CD4-positive, alpha-beta T cell (primary cell): ENCODE measurements around the gene JARID2. TPM values are rescaled to one million over a fixed set of nuclear protein-coding genes. Genes with fewer than 3 reads are reported as not detected.

Source experiments
- ATAC-seq: fragments of 200-7000 bp; cut with Tn5 transposase; one replicate; pipeline ENCODE4 v1.10.0; 2022; ENCODE audit warnings: mild to moderate bottlenecking; ENCODE audit not compliant: poor library complexity
- CTCF ChIA-PET: fragments of 350-600 bp; sonication (Branson Sonifier 250); formaldehyde crosslinking; loops from one replicate; lab custom pipeline; 2021; ENCODE audit warnings: antibody characterized with exemption, inconsistent platforms; lab: Charles Lee
- POLR2A ChIA-PET: fragments of 350-600 bp; sonication (Branson Sonifier 250); formaldehyde crosslinking; loops from one replicate; lab custom pipeline; 2021; ENCODE audit warnings: antibody characterized with exemption, inconsistent platforms; lab: Charles Lee
- DNase-seq, 14 experiments: peaks; one replicate each; pipeline ENCODE4 v3.0.0-alpha.2; 2013 to 2020; ENCODE audit warnings: mixed read lengths in 2 of 14
- H3K27ac ChIP-seq, 2 donors: one replicate each; pipeline versions ENCODE4 v1.5.1 to v1.7.0; 2013; ENCODE audit warnings: low read length in 2 of 2, low read depth in 1 of 2, mild to moderate bottlenecking in 1 of 2
- H3K27me3 ChIP-seq, 2 experiments: 1 replicate in 1 of 2; 2 replicates in 1 of 2; pipeline versions ENCODE4 v1.6.1 to v1.7.0; 2013; ENCODE audit warnings: low read length in 2 of 2, control low read depth in 1 of 2, mild to moderate bottlenecking in 1 of 2, moderate library complexity in 1 of 2; ENCODE audit not compliant: insufficient read depth in 2 of 2, control insufficient read depth in 1 of 2
- H3K36me3 ChIP-seq: one replicate; pipeline ENCODE4 v1.6.1; 2013; ENCODE audit warnings: low read length, control low read depth; ENCODE audit not compliant: insufficient read depth
- H3K4me1 ChIP-seq: one replicate; pipeline ENCODE4 v1.6.1; 2013; ENCODE audit warnings: low read length, control low read depth; ENCODE audit not compliant: insufficient read depth
- H3K4me3 ChIP-seq: one replicate; pipeline ENCODE4 v1.5.1; 2013; ENCODE audit warnings: mild to moderate bottlenecking, low read length, moderate library complexity
- H3K9me3 ChIP-seq, 2 experiments: 1 replicate in 1 of 2; 2 replicates in 1 of 2; pipeline versions ENCODE4 v1.6.1 to v1.7.0; 2013; ENCODE audit warnings: low read length in 2 of 2, mild to moderate bottlenecking in 2 of 2, control low read depth in 1 of 2, moderate library complexity in 1 of 2; ENCODE audit not compliant: control insufficient read depth in 1 of 2, insufficient read depth in 1 of 2
- H3K27ac Mint-ChIP-seq: one replicate; pipeline ENCODE4 v1.8.0; 2020; ENCODE audit warnings: mixed read lengths
- H3K27me3 Mint-ChIP-seq: one replicate; pipeline ENCODE4 v1.8.0; 2021; ENCODE audit warnings: mixed read lengths
- H3K36me3 Mint-ChIP-seq: one replicate; pipeline ENCODE4 v1.8.0; 2021; ENCODE audit warnings: low read depth, mixed read lengths
- H3K4me1 Mint-ChIP-seq: one replicate; pipeline ENCODE4 v1.8.0; 2021; ENCODE audit warnings: low read depth, mixed read lengths
- H3K4me3 Mint-ChIP-seq: one replicate; pipeline ENCODE4 v1.8.0; 2020; ENCODE audit warnings: mild to moderate bottlenecking, mixed read lengths
- H3K9me3 Mint-ChIP-seq: one replicate; pipeline ENCODE4 v1.8.0; 2020; ENCODE audit warnings: mixed read lengths
- intact Hi-C, 2 experiments: fragments of 100-400 bp; cut with DNase I in 1 of 2; cut with micrococcal nuclease in 1 of 2; formaldehyde crosslinking; loops; one replicate each; pipeline versions ENCODE4 v1.15.1 to v1.9.0; 2023 to 2025; cut with DNase I, micrococcal nuclease
- total RNA-seq, 174 experiments: library from RNA in 2 of 174; stranded (reverse) in 2 of 174; gene quantifications; one replicate each; pipeline ENCODE4 v1.2.3 and lab custom pipeline; 2021 to 2026
- TF ChIP-seq, protein P1 (sequence below): fragments of 200-600 bp; IDR thresholded peaks from one replicate; pipeline ENCODE4 v1.8.0; 2022; ENCODE audit warnings: antibody characterized with exemption, mild to moderate bottlenecking

JARID2 gene
- total RNA-seq, 2 experiments from 2014 or later: 32.0 to 33.0 TPM

DNA sequence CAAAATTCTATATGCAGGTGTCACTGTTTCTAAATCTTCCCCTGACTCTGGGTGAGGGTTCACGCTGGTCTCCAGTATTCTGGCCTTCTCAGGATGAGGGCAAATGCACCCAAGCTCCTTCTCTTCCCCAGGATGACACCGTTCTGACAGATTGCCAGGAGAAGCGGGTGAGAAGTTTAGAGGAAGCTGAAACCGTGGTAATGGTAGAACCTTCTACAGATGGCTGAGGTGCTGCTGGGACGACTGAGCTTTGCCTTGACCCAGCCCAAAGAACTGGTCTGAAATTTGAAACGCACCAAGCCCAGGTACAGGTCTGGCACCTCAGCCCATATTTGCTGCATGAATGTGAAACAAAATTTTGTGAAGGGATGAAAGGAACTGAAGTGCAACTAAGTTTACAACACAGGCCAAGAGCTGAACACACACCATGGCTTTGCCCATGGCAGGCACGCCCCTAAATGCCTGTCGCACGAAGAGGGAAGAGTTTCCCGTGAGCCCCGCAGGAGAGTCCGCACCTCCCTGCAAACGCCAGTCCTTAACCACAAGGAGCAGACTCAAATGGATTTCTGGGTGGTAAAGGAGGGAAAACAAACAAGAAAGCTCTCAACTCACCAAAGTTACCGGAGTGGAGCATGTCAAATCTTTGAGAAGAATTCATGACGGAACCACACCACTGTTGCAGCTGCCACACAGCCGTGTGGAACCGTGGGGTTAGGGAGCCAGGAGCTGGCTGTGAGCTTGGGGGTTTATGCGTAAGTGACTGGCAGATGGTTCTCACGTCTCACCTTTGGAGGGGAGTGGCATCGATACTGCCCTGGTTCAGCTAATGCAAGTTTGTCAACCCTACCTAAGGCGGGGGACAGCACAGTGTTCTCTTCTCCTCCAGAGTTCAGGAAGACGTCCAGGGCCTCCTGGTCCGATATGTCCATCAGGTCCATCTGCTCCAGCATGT, 278.1 kb downstream of the JARID2 start:
- Mint-ChIP-seq H3K4me1 (peaks cover 25% of the 10 kb centered on the region), H3K9me3 (no peaks in the 10 kb centered on the region), H3K27me3 (no peaks in the 10 kb centered on the region), H3K4me3 (no peak overlapping the region), H3K27ac (no peak overlapping the region), H3K36me3 (peaks cover 100% of the 10 kb centered on the region)
- intact Hi-C loops: no loop called here
- ChIA-PET CTCF (no interaction called here), POLR2A (no interaction called here)
- no peaks in the 10 kb centered on the region for H3K27me3 ChIP-seq
- no peak overlapping the region for H3K4me3 ChIP-seq
- ATAC-seq: no peak
- TF ChIP-seq, protein P1, sequence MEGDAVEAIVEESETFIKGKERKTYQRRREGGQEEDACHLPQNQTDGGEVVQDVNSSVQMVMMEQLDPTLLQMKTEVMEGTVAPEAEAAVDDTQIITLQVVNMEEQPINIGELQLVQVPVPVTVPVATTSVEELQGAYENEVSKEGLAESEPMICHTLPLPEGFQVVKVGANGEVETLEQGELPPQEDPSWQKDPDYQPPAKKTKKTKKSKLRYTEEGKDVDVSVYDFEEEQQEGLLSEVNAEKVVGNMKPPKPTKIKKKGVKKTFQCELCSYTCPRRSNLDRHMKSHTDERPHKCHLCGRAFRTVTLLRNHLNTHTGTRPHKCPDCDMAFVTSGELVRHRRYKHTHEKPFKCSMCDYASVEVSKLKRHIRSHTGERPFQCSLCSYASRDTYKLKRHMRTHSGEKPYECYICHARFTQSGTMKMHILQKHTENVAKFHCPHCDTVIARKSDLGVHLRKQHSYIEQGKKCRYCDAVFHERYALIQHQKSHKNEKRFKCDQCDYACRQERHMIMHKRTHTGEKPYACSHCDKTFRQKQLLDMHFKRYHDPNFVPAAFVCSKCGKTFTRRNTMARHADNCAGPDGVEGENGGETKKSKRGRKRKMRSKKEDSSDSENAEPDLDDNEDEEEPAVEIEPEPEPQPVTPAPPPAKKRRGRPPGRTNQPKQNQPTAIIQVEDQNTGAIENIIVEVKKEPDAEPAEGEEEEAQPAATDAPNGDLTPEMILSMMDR: no peak
- DNase-seq: no peak
- peaks cover 0 to 5% of the 10 kb centered on the region in 2 experiments for H3K9me3 ChIP-seq
- peaks cover 8% of the 10 kb centered on the region for H3K4me1 ChIP-seq
- peaks cover 64% of the 10 kb centered on the region for H3K36me3 ChIP-seq
- H3K27ac ChIP-seq: no peak overlapping the region

DNA sequence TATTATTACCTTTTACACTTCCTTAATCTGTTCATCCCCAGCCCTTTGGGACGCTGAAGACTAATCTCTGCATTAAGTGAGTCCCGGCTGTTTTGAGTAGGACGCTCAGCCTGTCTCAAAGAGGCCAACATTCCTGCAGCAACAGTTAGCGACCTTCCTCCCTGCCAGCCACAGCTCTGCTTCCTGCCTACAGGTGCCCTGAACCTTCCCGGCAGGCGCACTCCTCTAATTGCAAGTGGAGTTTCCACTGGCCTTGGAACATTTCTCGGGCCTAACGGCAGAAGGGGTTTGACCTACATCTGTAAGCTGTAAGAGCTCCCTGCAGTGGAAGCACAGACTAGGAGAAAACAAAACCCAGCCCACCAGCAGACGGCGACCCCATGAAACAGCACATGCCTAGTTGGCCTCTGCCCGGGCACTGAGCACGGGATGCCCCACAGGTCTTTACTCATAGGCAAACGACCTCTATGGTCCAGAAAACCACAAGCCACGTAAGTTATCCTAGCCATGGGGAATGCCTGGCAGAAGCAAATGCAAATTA, 279.1 kb downstream of the JARID2 start:
- ChIA-PET POLR2A (no interaction called here), CTCF (no interaction called here)
- H3K9me3 ChIP-seq: peaks cover 0 to 5% of the 10 kb centered on the region in 2 experiments
- Mint-ChIP-seq H3K27me3 (no peaks in the 10 kb centered on the region), H3K4me3 (no peak overlapping the region), H3K4me1 (peaks cover 28% of the 10 kb centered on the region), H3K27ac (no peak overlapping the region), H3K36me3 (peaks cover 100% of the 10 kb centered on the region), H3K9me3 (no peaks in the 10 kb centered on the region)
- no peak for DNase-seq
- no peak for ATAC-seq
- no peaks in the 10 kb centered on the region for H3K27me3 ChIP-seq
- peaks cover 8% of the 10 kb centered on the region for H3K4me1 ChIP-seq
- TF ChIP-seq, protein P1: no peak
- intact Hi-C loops: no loop called here
- no peak overlapping the region for H3K27ac ChIP-seq
- peaks cover 65% of the 10 kb centered on the region for H3K36me3 ChIP-seq
- no peak overlapping the region for H3K4me3 ChIP-seq

DNA sequence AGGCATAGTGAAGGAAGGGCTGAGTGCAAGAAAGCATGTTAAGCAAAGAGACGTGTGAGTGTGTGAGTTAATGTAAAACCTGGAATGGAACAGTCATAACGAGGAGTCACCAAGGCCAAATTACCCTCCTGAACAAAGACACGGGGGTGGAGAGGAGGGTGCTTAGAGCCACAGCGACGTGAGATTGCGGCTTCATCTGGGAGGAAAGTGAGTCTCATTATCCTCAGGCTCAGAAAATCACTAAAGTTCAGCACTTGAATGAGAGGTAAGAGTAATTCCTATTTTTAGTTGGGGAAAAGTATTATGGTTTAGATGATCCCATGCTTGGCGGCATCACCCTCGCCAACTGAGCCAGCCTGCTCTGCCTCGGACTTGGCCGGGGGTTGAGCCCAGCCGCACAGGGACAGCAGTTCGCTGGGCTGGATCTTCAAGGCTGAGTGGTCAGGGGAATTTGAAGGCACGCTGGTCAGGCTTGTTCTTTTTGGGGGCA, 280.4 kb downstream of the JARID2 start:
- TF ChIP-seq, protein P1: no peak
- Mint-ChIP-seq H3K36me3 (peaks cover 100% of the 10 kb centered on the region), H3K9me3 (no peaks in the 10 kb centered on the region), H3K4me1 (peaks cover 41% of the 10 kb centered on the region), H3K27me3 (no peaks in the 10 kb centered on the region), H3K27ac (no peak overlapping the region), H3K4me3 (no peak overlapping the region)
- ChIA-PET POLR2A (no interaction called here), CTCF (no interaction called here)
- Histone ChIP-seq H3K27ac (no peak overlapping the region), H3K36me3 (peaks cover 70% of the 10 kb centered on the region), H3K4me3 (no peak overlapping the region), H3K27me3 (no peaks in the 10 kb centered on the region), H3K4me1 (peaks cover 8% of the 10 kb centered on the region), H3K9me3 (peaks cover 0 to 5% of the 10 kb centered on the region in 2 experiments)
- intact Hi-C loops: no loop called here
- no peak for ATAC-seq
- DNase-seq: no peak
